A673 (cell line): ENCODE measurements around the gene TMEM121B. TPM values are rescaled to one million over a fixed set of nuclear protein-coding genes. Genes with fewer than 3 reads are reported as not detected.

Experiments used
- BruUV-seq: library from RNA; stranded (reverse); fragments of 400-500 nt; replicated peaks from 2 replicates; lab custom pipeline; 2021; lab: Mats Ljungman, UMichigan
- CTCF ChIA-PET: fragments of 300-600 bp; sonication (Branson Sonifier 250); formaldehyde crosslinking; loops from one replicate; lab custom pipeline; 2022; ENCODE audit warnings: antibody characterized with exemption; lab: Charles Lee
- POLR2A ChIA-PET: fragments of 300-600 bp; sonication (Branson Sonifier 250); formaldehyde crosslinking; loops from one replicate; lab custom pipeline; 2022; ENCODE audit warnings: antibody characterized with exemption; ENCODE audit not compliant: low non-redundant PET; lab: Charles Lee
- DNase-seq: peaks from one replicate; pipeline ENCODE4 v3.0.0-alpha.2; 2015; ENCODE audit warnings: low spot score
- H3K27ac ChIP-seq: fragments of 200-600 bp; sonication (generic); 2 replicates; pipeline ENCODE4 v1.5.1; 2016; ENCODE audit warnings: mixed run types, low read depth, mild to moderate bottlenecking, mixed read lengths, antibody characterized with exemption, low read length; ENCODE audit not compliant: poor library complexity, severe bottlenecking
- H3K27me3 ChIP-seq: fragments of 200-600 bp; sonication (generic); replicated peaks from 2 replicates; pipeline ENCODE4 v1.6.1; 2017; ENCODE audit warnings: mixed run types, low read depth, mild to moderate bottlenecking, mixed read lengths, antibody characterized with exemption, low read length; ENCODE audit not compliant: insufficient read depth, poor library complexity
- H3K36me3 ChIP-seq: fragments of 200-600 bp; sonication (generic); 2 replicates; pipeline ENCODE4 v1.6.1; 2016; ENCODE audit warnings: mixed run types, mild to moderate bottlenecking, mixed read lengths, antibody characterized with exemption, low read length; ENCODE audit not compliant: insufficient read depth, poor library complexity, severe bottlenecking
- H3K4me1 ChIP-seq: fragments of 200-600 bp; sonication (generic); 2 replicates; pipeline ENCODE4 v1.6.1; 2017; ENCODE audit warnings: mixed run types, mild to moderate bottlenecking, mixed read lengths, antibody characterized with exemption, low read length; ENCODE audit not compliant: insufficient read depth, poor library complexity, severe bottlenecking
- H3K4me3 ChIP-seq: fragments of 200-600 bp; sonication (generic); 2 replicates; pipeline ENCODE4 v1.5.1; 2016; ENCODE audit warnings: low read depth, mixed run types, mild to moderate bottlenecking, mixed read lengths, low read length; ENCODE audit not compliant: poor library complexity, severe bottlenecking
- H3K9me3 ChIP-seq: fragments of 200-600 bp; sonication (generic); 2 replicates; pipeline ENCODE4 v1.6.1; 2016; ENCODE audit warnings: mixed run types, low read depth, mild to moderate bottlenecking, mixed read lengths, antibody characterized with exemption, low read length; ENCODE audit not compliant: poor library complexity, severe bottlenecking
- CTCF ChIP-seq: fragments of 300-800, 200-600 bp; sonication (generic); conservative IDR thresholded peaks from 2 replicates; pipeline ENCODE4 v1.5.1; 2017; ENCODE audit warnings: low read depth, mild to moderate bottlenecking, antibody characterized with exemption, low read length, moderate library complexity, mixed read lengths
- EZH2 ChIP-seq: fragments of 200-600 bp; sonication (generic); IDR thresholded peaks from 2 replicates; pipeline ENCODE4 v1.6.1; 2017; ENCODE audit warnings: borderline replicate concordance, low read depth, mild to moderate bottlenecking, mixed read lengths, antibody characterized with exemption, low read length; ENCODE audit not compliant: poor library complexity, severe bottlenecking
- intact Hi-C: fragments of 100-400 bp; cut with micrococcal nuclease; formaldehyde crosslinking; loops from one replicate; pipeline ENCODE4 v1.10.0; 2022; ENCODE audit not compliant: unreplicated experiment
- total RNA-seq: library from RNA; stranded (reverse); gene quantifications from 2 replicates; pipeline ENCODE4 v1.2.3, GENCODE V29; 2021

Gene TMEM121B
- total RNA-seq, 1 experiment from 2014 or later, result 2.5 TPM

GRCh38 chr22:17164392-17165024, 43.3 kb upstream of the TMEM121B start:
- H3K27me3 ChIP-seq, result no peaks in the 10 kb centered on the region
- TF ChIP-seq EZH2 (no peak), CTCF (peak; percentile 46)
- H3K4me1 ChIP-seq, result peaks cover 5% of the 10 kb centered on the region
- DNase-seq, result peak; percentile 34
- ChIA-PET CTCF (interaction anchor here (0.6 to 1.3 kb wide), 2 partner anchors 10 to 337 kb away, joined by 5 to 7 read pairs; no protein-coding TSS in a partner anchor), POLR2A (no interaction called here)
- no peaks in the 10 kb centered on the region for H3K9me3 ChIP-seq
- no peak overlapping the region for H3K27ac ChIP-seq
- H3K4me3 ChIP-seq, result no peak overlapping the region
- intact Hi-C loops, result no loop called here
- BruUV-seq, result no TSS peak
- H3K36me3 ChIP-seq, result no peaks in the 10 kb centered on the region

- TF ChIP-seq CTCF, result no peak
- no peak for TF ChIP-seq EZH2
- Histone ChIP-seq H3K27me3 (no peaks in the 10 kb centered on the region), H3K36me3 (peaks cover 1% of the 10 kb centered on the region), H3K4me1 (peaks cover 5% of the 10 kb centered on the region), H3K9me3 (no peaks in the 10 kb centered on the region), H3K27ac (no peak overlapping the region), H3K4me3 (no peak overlapping the region)
- ChIA-PET CTCF (interaction anchor here (1.1 kb wide), 1 partner anchor 9 kb away, joined by 3 read pairs; no protein-coding TSS in a partner anchor), POLR2A (no interaction called here)
- intact Hi-C loops, result no loop called here
- BruUV-seq, result no TSS peak
- no peak for DNase-seq
Observed at GRCh38 chr22:17162731-17163130, 41.6 kb upstream of the TMEM121B start.

GRCh38 chr22:17161991-17162390, 40.8 kb upstream of the TMEM121B start:
- Histone ChIP-seq H3K4me3 (no peak overlapping the region), H3K36me3 (peaks cover 4% of the 10 kb centered on the region), H3K4me1 (peaks cover 5% of the 10 kb centered on the region), H3K27ac (no peak overlapping the region), H3K9me3 (no peaks in the 10 kb centered on the region), H3K27me3 (no peaks in the 10 kb centered on the region)
- DNase-seq, result no peak
- TSS peak; percentile 2 for BruUV-seq
- ChIA-PET POLR2A (no interaction called here), CTCF (interaction anchor here (1.1 kb wide), 1 partner anchor 10 kb away, joined by 3 read pairs; no protein-coding TSS in a partner anchor)
- intact Hi-C loops, result no loop called here
- TF ChIP-seq EZH2 (no peak), CTCF (no peak)
